AG20443 (cell line): ENCODE measurements around the gene AKAP6.
A peak's percentile ranks its signal among the peaks of the same experiment; 100 is the strongest.
"Not testable (repeated sequence)": the region's sequence is repeated elsewhere in the genome, so short reads cannot be mapped to it uniquely, and the experiment has no call there.

Experiments
- DNase-seq: peaks from one replicate; pipeline ENCODE4 v3.0.0; 2012; ENCODE audit warnings: low spot score, mixed read lengths

AKAP6 gene

DNA sequence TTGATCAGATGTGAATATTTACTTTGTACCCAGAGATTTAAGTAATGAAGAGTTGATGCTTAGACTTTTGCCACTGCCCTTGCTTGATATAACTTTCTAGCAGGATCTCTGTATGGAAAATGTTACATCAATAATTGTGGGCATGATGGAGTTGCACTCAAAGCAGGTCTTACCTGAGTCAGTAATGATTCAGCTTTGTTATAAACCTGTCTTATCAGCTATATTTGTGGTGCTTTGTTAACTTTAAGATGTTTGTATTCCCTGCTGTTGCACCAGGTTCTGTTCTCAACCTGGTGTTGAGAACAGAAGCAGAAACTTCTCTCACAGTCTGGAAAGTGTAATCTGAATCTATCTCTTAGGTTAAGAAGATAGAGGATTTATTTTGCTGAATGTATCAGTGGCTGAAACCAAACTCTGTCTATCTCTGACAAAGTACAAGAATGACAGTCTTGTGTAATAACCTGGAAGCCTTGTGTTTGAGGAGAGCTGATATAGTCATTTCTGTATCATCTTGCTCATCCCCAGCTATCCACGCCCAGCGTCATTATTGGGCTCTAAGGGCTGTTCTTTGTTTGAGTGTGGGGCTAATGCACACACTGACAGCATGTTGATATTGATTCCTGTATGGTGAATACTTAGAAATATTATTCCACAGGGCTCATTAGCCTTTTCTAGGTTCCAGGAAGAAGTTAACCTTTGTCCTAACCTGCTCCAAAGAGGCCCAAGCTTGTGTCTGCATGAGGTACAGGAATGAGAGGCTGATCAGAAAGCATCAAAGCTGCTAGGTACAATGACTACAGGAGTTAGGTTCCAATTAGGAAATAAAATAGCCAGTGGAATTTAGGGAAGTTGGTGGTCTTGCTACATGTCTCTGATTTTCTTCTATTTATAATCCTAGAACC, 3.6 kb downstream of the AKAP6 start:
- no peak for DNase-seq

DNA sequence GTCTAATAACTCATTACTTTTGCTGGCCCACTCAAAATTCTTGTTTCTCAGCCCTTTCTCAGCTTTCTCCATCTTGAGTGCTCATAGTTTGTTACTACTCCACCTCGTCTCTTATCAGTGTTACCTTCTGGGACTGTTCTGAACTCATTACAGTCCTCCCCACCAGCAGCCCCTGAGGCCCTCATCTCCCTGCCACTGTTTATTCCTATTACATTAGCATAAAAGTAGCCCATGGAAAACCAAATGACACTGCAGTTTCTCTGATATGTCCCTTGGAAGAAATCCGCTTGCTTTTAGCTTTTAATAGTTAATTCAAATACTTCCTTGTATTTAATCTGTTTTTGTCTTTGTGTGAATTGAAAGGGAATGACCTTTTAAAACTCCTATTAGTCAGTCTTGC, 7.6 kb downstream of the AKAP6 start:
- DNase-seq = no peak

DNA sequence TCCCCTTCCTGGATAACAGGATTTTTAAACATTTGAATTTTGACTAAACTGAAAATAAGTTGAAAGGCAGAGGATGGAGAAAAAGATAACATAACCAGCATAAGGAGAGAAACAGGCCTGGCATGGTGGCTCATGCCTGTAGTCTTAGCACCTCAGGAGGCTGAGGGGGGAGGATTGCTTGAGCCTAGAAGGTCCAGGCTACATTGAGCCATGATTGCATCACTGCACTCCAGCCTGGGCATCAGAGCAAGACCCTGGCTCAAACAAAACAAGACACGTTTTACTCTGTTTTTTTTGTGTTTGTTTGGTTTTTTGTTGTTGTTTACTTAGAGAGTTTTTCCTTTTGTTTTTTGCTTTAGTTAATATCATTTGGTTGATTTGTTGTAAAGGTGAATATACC, 8.7 kb downstream of the AKAP6 start:
- no peak for DNase-seq

DNA sequence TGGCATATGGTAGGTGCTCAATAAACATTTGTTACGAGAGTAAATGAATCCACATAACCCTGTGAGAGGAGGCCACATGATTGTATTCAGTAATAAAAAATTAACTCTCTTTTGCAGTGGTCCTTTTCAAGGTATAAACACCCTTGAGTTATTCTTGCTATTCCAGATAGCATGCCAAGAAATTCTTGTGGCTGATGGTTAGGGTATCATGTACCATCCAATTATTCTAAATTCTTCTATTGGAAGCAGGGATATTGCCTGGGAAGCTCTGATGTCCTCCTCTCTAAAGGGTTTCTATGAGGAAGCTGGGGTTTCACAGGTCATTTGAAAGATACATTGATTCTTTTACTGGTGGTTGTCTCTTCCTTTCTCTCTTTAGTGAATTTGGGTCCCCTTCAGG, 10.1 kb downstream of the AKAP6 start:
- no peak for DNase-seq

DNA sequence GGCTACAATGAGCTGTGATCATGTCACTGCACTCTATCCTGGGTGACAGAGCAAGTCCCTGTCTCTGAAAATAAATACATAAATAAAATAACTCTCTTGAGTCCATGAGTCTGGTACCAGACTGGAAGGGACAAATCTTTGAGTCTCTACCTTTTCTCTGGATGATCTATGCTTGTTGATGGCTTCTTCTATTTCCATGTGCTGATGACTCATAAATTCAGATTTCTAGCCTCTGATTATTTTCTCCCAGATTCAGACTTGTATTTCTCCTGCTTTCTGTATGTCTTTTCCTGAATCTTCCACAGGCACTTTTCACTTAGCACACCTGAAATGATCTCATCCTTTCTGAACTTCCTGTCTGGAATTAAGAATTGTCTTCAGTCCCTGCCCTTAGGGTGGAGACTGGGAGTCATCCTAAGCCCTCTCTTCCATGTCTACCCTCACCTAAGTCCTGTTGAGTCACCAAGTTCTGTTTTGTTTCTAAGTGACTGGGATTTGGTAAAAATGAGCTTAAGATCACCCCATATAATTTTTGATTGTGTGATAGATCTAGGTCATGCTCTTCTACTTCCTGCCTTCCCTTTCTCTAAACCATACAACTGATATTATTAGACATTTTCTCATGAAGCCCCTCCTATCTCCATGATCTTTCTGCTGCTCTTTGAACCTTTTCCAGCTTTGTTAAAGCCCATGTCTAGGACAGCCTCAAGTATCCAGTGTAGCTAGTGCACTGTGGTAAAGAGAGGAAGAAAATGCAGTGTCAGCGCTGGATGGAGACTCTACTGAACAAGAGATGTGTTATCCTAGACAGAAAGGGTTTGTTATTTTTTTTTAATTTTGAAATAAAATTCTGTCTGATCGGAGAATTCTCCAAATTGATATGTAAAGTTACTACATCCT, 13.1 kb downstream of the AKAP6 start:
- DNase-seq = no peak

DNA sequence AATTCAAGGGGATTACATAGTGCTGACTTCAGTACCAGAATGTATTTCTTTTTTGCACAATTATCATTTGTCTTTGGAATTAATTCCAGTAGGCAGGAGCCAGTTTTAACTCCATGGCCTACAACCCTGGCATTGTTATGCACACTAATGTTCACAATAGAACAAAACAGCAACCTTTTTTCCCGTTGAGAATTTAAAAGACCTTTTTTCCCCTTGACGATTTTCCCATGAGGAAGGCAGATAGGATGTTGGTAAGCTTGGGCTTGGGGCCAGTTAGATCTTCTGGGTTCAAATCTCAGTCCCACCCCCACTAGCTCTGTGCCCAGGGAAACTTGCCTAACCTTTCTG, 13.7 kb downstream of the AKAP6 start:
- DNase-seq = no peak

DNA sequence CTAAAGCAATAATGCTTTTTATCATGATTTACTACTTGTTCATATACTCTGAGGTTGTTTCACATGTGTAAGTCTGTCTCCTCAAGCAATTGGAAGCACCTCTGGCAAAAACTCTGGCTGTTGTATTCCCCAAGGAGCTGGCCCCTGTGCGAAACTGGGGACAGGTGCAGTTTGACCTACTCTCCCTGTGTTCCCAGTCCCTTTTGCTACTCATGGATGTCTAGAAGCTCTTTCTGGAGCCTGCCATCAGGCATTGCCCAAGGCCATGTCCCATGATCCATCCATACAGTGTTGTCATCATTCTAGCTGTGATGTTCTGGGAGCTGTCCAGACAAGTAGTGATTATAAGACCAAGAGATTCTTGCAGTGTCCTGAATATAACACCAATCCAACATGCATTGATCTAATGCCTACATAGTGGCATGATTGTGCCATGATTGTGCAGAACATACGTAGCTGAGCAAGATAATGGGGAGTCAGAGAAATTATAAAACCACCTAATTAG, 14.9 kb downstream of the AKAP6 start:
- no peak for DNase-seq

DNA sequence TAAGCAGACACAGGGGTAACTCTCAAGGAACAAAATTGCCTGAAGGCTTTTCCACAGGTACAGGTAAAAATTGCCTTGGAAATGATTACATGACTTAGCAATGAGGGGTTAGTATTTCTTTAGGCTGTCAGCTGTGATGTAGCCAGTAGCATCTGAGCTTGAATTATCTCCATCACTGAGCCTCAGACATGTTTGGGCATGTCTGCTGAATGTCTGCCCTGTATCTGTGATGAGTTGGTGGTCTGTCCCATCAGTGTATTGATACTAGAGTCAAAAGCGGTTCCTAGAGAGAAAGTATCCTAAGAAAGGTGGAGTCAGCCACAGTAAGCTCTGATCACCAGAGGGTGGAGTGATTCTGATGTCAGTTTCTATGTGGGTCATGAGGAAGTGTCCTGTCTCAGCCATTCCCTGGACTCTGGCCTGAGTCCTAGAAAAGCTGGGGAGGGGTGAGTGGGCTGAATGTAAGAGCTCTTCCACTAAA, 16.3 kb downstream of the AKAP6 start:
- peak; percentile 32 for DNase-seq

DNA sequence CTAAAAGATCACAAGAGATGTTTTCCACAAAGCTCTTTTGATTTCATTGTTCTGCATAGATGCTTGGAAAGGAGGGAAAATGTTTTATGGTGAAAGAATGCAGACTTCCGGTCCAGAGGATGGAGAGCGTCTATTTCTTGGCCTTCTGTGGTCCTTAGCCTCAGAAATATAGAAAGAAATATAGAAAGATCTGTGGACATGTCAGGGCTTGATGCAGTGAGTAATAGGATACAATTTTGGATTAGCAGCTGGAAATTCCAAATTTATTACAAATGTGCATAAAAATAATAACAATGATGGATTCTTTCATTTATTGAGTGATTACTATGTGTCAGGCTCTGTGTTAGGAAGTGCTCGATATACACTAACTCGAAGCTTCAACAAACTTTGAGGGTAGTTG, 20.2 kb downstream of the AKAP6 start:
- no peak for DNase-seq

DNA sequence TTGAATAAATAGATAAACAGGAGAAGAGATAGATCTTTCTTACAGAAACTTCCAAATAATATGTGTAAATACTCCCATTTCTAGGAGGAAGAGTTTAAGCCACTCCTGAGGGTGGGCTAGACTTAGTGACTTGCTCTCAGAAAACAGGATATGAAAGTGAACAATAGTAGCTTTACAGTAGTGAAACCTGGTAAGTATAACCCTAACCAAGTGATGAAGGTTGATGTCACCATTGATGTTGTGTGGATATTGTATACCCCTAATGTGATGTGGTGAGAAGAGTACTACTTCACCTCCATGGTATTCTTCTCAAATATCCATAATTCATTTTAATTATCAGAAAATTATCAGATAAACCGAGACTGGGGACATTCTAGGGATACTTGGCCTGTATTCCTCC, 20.9 kb downstream of the AKAP6 start:
- no peak for DNase-seq

DNA sequence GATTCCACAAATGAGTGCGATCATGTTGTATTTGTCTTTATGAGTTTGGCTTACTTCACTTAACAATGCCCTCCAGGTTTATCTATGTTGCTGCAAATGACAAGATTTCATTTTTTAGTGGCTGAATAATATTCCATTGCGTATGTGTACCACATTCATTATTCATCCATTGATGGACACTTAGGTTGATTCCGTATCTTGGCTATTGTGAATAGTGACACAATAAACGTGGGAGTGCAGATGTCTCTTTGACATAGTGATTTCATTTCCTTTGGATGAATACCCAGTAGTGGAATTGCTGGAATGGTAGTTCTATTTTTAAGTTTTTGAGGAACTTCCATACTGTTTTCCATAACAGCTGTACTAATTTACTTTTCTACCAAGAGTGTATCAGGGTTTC, 23.5 kb downstream of the AKAP6 start:
- DNase-seq = no peak

DNA sequence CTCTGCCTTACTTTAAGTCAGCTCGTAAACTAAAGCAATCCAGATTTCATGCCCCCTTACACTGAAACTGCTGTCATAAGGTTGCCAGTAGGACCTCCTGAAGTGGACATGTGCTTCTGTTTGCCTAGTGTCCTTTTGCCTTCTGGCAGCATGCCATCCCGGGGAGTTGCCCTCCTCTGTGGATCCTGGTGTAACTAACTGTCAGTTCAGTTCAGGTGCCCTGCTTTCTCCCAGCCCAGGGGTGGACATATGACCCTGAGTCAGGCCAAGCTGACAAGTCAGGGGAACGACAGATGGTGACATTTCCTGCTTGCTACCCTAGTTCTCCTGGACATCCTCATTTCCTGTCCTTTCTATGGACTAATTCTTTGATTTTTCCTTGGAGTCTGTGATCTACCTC, 25.6 kb downstream of the AKAP6 start:
- no peak for DNase-seq

DNA sequence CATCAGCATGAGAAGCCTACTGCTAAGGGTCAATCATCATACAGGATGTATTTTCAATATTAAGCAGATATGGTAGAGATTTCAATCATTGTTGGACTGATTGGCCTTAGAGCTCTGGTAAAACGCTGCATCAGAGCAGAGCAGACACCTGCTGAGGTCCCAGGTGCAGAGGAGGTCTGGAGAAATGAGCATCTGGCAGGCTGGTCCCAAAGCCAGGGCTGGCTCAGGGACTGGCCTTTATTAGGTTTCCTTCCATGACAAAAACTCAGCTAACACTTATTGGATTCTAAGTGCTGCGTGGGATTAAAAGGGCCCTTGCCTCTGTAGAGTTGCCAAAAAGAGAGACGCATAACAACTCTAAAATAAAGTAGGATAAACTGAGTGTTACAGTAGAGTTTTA, 29.7 kb downstream of the AKAP6 start:
- no peak for DNase-seq

DNA sequence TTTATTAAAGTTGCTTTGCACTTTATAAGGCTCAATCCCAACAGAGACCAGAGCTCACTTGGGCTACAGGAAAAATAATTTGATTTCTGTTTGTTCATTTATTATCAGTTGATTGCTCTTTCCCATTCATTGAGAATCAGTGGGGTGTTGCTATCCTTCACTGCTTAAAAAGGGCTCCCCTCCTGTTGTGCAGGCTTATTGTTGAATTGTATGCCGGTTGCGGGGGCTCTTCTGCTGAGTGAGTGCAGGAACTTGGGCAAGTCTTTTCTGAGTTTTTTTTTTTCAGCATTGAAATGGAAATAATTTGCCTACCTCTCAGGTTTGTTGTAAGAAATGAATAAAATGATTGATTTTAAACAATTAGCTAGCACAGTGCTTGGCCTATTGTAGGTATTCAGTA, 32.6 kb downstream of the AKAP6 start:
- no peak for DNase-seq

DNA sequence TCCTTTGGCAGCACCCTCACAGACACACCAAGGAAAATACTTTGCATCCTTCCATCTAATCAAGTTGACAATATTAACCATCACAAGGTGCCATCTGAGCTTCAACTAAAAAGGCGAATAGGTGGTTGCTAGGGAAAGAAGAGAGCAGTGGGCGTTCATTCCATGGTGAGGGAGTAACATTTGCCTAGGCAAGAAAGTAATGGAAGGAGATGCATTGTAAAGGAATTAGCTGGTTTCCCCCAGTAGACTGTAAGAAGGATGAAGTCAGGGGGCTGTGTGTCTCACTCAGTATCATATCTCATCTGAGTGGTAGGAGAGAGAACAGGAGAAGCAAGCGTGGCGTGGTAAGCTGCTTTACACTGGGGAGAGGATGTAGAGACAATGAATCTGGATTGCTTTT, 34.7 kb downstream of the AKAP6 start:
- DNase-seq = no peak

DNA sequence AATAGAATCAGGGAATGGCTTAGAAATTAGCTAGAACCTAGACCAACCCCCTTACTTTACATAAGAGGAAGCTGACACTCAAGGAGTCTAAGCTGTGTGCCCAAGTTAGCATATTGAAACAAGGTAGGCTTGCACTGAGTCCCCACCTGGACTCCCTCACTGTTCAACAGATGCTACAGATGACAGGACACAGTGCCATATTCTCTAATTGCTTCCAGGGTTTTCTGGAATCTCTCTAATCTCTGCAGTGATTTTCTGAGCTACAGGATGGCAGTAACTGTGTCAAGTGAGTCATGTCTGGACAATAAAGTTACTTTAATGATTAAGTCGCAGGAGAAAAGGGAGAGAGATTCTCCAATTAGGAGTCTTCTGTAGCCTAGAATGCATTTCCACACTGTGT, 35.8 kb downstream of the AKAP6 start:
- DNase-seq = no peak

DNA sequence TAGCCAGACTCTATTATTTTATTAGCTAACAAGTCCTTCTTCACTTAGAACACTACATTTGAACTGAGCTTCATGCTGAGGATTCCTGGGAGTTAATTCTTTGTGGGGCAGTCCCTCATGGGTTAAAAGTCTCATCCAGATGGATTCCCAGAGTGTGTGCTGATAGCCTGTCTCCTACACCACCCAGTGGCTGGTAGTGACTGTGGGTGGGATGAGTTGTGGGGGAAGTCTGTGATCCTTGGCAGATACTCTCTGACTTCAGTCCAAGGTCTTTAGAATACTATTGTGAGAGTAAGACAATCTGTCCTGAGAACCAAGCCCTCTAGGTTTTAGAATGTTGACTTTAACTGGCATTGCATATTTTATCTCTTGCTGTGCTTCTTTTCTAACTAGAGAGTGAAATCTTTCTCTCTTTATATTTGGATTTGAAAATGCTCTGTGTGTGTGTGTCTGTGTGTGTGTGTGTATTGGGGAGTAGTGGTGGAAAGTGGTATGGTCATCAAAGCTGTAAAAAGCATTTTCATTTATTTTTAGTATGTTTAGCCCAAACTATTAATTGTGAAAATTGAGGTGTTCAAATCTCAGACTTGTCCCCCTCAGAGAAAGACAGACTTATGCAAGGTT, 37.3 kb downstream of the AKAP6 start:
- DNase-seq = peak; percentile 44

DNA sequence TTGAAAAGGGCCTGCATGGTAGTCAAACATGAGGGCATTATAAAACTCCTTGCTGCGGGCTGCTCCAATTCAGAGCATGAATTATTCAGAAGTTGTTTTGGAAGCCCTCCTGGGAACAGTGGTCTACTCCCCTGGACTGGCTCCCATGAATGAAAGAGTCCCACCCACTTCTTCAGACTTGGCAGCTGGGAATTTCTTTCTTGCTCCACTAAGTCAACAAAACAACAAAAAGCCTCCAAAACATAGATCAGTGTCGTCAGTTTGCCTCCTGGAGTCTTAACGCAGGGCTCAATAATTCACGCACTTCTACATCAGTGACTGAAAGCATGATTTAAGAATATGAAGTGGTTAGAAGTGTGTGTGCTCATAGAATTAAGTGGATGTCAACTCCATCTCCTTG, 37.9 kb downstream of the AKAP6 start:
- peak; percentile 8 for DNase-seq

DNA sequence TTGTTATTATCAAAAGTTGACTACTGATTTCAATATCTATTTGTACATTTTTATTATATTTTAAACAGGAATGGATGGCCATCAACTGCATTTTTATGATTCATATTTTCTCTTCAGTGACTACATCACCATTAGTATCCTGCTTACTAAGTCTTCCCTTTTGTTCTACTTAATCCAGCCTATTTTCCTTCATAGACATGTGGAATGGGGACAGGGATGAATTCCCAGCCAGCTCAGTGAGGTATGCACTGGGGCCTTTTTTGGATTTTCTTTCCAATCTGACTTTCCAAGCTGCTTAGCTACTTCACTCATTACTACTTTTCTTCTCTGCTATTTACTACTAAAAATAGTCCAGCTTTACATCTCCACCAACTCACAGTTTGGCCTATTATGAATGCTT, 38.4 kb downstream of the AKAP6 start:
- DNase-seq = no peak

DNA sequence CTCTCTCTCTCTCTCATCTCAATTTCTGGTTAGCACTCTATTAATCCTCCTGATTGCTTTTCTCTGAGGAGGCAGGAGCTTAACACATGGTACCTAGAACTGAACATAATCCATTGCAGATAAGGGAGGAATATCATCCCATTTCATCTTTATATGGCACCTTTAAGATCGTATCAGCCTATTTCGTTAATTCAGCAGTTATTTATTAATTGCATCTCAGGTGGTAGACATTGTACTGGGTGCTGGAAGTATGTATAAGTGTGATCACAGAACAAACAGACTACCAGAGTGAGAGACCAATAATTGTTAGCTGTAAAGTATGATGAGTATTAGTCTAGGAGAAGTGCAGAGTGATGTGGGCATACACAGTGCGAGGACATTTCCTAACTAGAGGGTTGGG, 39.0 kb downstream of the AKAP6 start:
- no peak for DNase-seq

DNA sequence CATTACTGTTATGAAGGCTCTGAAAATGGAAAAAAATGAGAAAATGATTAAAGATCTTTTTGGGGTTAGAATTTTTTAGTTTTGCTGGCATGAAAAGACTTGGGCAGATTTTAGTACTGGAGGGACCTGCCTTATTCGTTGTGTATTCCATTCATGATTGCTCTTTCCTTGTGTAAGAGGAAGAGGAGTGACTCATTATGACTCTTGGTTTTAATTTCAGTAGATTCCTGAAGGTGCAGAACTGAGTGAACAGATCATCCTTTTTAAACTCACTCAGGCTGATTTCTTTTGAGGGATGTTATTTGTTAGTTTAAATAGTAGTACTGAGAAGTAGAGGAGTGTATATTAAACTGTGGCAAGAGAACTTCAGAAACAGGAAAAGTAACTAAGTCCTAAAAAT, 41.6 kb downstream of the AKAP6 start:
- DNase-seq = peak; percentile 69

DNA sequence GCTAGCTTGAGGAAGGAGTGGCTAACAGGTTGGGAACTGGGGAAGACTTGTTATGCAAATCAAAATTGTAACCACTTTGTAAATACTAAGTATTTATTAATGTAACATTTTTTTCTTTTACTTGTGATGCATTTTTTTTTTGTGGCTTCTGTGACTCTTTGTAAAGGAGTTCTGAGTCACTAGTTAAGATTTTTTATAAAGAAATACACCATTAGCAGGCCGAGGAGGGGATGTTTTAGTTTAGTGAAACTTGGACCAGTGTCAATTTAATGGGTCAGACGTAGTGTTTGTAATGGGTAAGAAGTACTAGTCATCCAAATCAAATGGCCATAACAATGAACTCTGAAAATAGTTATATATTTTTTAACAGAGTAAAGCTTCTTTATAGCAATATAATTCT, 43.1 kb downstream of the AKAP6 start:
- peak; percentile 81 for DNase-seq

DNA sequence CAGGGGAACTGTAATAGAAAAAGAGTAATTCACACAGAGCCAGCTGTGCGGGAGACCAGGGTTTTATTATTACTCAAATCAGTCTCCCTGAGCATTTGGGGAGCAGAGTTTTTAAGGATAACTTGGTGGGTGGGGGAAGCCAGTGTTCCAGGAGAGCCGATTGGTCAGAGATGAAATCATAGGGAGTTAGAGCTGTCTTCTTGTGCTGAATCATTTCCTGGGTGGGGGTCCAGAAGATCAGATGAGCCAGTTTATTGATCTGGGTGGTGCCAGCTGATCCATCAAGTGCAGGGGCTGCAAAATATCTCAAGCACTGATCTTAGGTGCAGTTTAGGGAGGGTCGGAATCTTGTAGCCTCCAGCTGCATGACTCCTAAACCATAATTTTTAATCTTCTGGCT, 44.1 kb downstream of the AKAP6 start:
- DNase-seq = not testable (repeated sequence)
